ENCODE results near the gene C18orf32. TPM values are rescaled to one million over a fixed set of nuclear protein-coding genes. Genes with fewer than 3 reads are reported as not detected.
A peak's percentile ranks its signal among the peaks of the same experiment; 100 is the strongest.

Gene C18orf32
- total and polyA plus RNA-seq, 2 donors from 2014 or later, result 58.6 to 120 TPM

- intact Hi-C loops (cut with DNase I), result no loop called here
- Histone ChIP-seq H3K9ac (ENCODE audit: low read length in 3 of 3) (peak overlapping the region in 1 of 3 donors; percentile 26), H3K27ac (ENCODE audit: low read depth in 2 of 2, low read length in 2 of 2) (no peak overlapping the region), H3K4me3 (ENCODE audit: low read length in 3 of 3) (no peak overlapping the region), H3K9me3 (ENCODE audit: control insufficient read depth in 2 of 3, insufficient read depth in 1 of 3, low read length in 3 of 3) (no peaks in the 10 kb centered on the region), H3K36me3 (ENCODE audit: control insufficient read depth in 2 of 3, insufficient read depth in 3 of 3, low read length in 3 of 3) (peaks cover 9 to 28% (median 19%) of the 10 kb centered on the region in 3 donors), H3K27me3 (ENCODE audit: control insufficient read depth, insufficient read depth, low read length) (no peaks in the 10 kb centered on the region), H3K4me1 (ENCODE audit: control insufficient read depth in 2 of 3, insufficient read depth in 2 of 3, low read depth in 1 of 3, low read length in 3 of 3) (peaks cover 0 to 21% (median 8%) of the 10 kb centered on the region in 3 donors)
- no peak for DNase-seq
- FAIRE-seq, result no peak
- TF ChIP-seq CTCF (IDR thresholded peaks at IDR 0.05; ENCODE audit: borderline replicate concordance, extremely low read depth, insufficient read depth), result no peak
Measured at GRCh38 chr18:49490246-49490762, 3.3 kb upstream of the C18orf32 start.

GRCh38 chr18:49487711-49488310, 777 bp upstream of the C18orf32 start:
- Histone ChIP-seq H3K4me1 (ENCODE audit: control insufficient read depth in 2 of 3, insufficient read depth in 2 of 3, low read depth in 1 of 3, low read length in 3 of 3) (peaks cover 0 to 21% (median 8%) of the 10 kb centered on the region in 3 donors), H3K9ac (ENCODE audit: low read length in 3 of 3) (peak overlapping the region in 1 of 3 donors; percentile 86), H3K4me3 (ENCODE audit: low read length in 3 of 3) (peak overlapping the region; percentile 68 to 94 (median 72))

GRCh38 chr18:49486606-49486952, 455 bp downstream of the C18orf32 start:
- Histone ChIP-seq H3K4me3 (ENCODE audit: low read length in 3 of 3) (peak overlapping the region; percentile 72 to 94 (median 84)), H3K4me1 (ENCODE audit: control insufficient read depth in 2 of 3, insufficient read depth in 2 of 3, low read depth in 1 of 3, low read length in 3 of 3) (peaks cover 0 to 21% (median 7%) of the 10 kb centered on the region in 3 donors), H3K9ac (ENCODE audit: low read length in 3 of 3) (peak overlapping the region; percentile 38 to 86 (median 83)), H3K36me3 (ENCODE audit: control insufficient read depth in 2 of 3, insufficient read depth in 3 of 3, low read length in 3 of 3) (peaks cover 9 to 42% (median 25%) of the 10 kb centered on the region in 3 donors), H3K9me3 (ENCODE audit: control insufficient read depth in 2 of 3, insufficient read depth in 1 of 3, low read length in 3 of 3) (no peaks in the 10 kb centered on the region), H3K27me3 (ENCODE audit: control insufficient read depth, insufficient read depth, low read length) (no peaks in the 10 kb centered on the region), H3K27ac (ENCODE audit: low read depth in 2 of 2, low read length in 2 of 2) (peak overlapping the region; percentile 85 to 91)
- DNase-seq (no peak), FAIRE-seq (no peak)
- intact Hi-C loops (cut with DNase I), result no loop called here
- TF ChIP-seq CTCF (IDR thresholded peaks at IDR 0.05; ENCODE audit: borderline replicate concordance, extremely low read depth, insufficient read depth), result no peak

More at GRCh38 chr18:49487711-49488310, 777 bp upstream of the C18orf32 start:
- intact Hi-C loops (cut with DNase I), result no loop called here
- FAIRE-seq, result no peak
- H3K27ac ChIP-seq (ENCODE audit: low read depth in 2 of 2, low read length in 2 of 2), result peak overlapping the region; percentile 85 to 91
- H3K36me3 ChIP-seq (ENCODE audit: control insufficient read depth in 2 of 3, insufficient read depth in 3 of 3, low read length in 3 of 3), result peaks cover 9 to 36% (median 21%) of the 10 kb centered on the region in 3 donors
- no peak for DNase-seq
- no peak for TF ChIP-seq CTCF (IDR thresholded peaks at IDR 0.05; ENCODE audit: borderline replicate concordance, extremely low read depth, insufficient read depth)
- H3K27me3 ChIP-seq (ENCODE audit: control insufficient read depth, insufficient read depth, low read length), result no peaks in the 10 kb centered on the region
- H3K9me3 ChIP-seq (ENCODE audit: control insufficient read depth in 2 of 3, insufficient read depth in 1 of 3, low read length in 3 of 3), result no peaks in the 10 kb centered on the region

All from kidney (tissue), 14 donors.